Lower leg skin (tissue), 4 donors: Measurements from ENCODE around the gene TMPRSS9. TPM values are rescaled to one million over a fixed set of nuclear protein-coding genes. Genes with fewer than 3 reads are reported as not detected.

Source experiments
- DNase-seq, 2 donors: peaks; one replicate each; pipeline ENCODE4 v3.0.0-alpha.2; 2019; ENCODE audit warnings: low spot score in 2 of 2
- H3K4me3 ChIP-seq: fragments of 200-600 bp; sonication (generic); 2 replicates; pipeline ENCODE4 v1.5.1; 2017; ENCODE audit warnings: mild to moderate bottlenecking, low read depth; ENCODE audit not compliant: poor library complexity, severe bottlenecking
- CTCF ChIP-seq, 3 donors: fragments of 450-650 bp; IDR thresholded peaks; one replicate each; pipeline ENCODE4 v1.5.1; 2016; ENCODE audit warnings: antibody characterized with exemption in 3 of 3, mild to moderate bottlenecking in 3 of 3, moderate library complexity in 2 of 3
- POLR2A ChIP-seq, 2 donors: fragments of 450-650 bp; IDR thresholded peaks; one replicate each; pipeline ENCODE4 v1.6.1; 2016 to 2017; ENCODE audit warnings: antibody characterized with exemption in 2 of 2, mild to moderate bottlenecking in 1 of 2, moderate library complexity in 1 of 2
- WGBS, 2 donors: methylation state at CpG; one replicate each; pipeline ENCODE4 v1.1.5; 2018; 5-methylcytosine and 5-hydroxymethylcytosine counted together
- intact Hi-C: fragments of 100-400 bp; cut with DNase I; formaldehyde crosslinking; loops from one replicate; pipeline ENCODE4 v1.15.0; 2023; ENCODE audit warnings: low total_unique reads
- total RNA-seq, 4 donors: library from RNA; depleted of rRNA; stranded (reverse); fragments of >200 nt; gene quantifications; one replicate each; pipeline ENCODE4 v1.1.0, GENCODE V29; 2016

TMPRSS9 gene
- total RNA-seq, 4 donors from 2014 or later: not detected

- WGBS, 2 donors: 90 to 93% methylated on average over 17 to 19 of the region's 19 CpGs
- no peak for TF ChIP-seq CTCF (IDR thresholded peaks at IDR 0.05)
- intact Hi-C loops: no loop called here
- no peak overlapping the region for H3K4me3 ChIP-seq
- no peak for DNase-seq
These were observed 93.5 kb downstream of the TMPRSS9 start for GRCh38 chr19:2453431-2454025.

GRCh38 chr19:2454199-2454961 lies 94.3 kb downstream of the TMPRSS9 start:
- 89 to 90% methylated on average over 19 of the region's 19 CpGs for WGBS, 2 donors
- no peak overlapping the region for H3K4me3 ChIP-seq
- intact Hi-C loops: no loop called here
- TF ChIP-seq POLR2A (IDR thresholded peaks at IDR 0.05) (no peak), CTCF (IDR thresholded peaks at IDR 0.05) (no peak)
- DNase-seq: no peak

GRCh38 chr19:2454962-2455850 lies 95.1 kb downstream of the TMPRSS9 start:
- no peak for DNase-seq
- H3K4me3 ChIP-seq: no peak overlapping the region
- intact Hi-C loops: no loop called here
- TF ChIP-seq POLR2A (IDR thresholded peaks at IDR 0.05) (no peak), CTCF (IDR thresholded peaks at IDR 0.05) (no peak)
- WGBS, 2 donors: 72% methylated on average over 12 to 14 of the region's 14 CpGs

GRCh38 chr19:2455851-2456570 lies 95.9 kb downstream of the TMPRSS9 start:
- H3K4me3 ChIP-seq: peak overlapping the region; percentile 86
- 1 to 2% methylated on average over 26 to 38 of the region's 62 CpGs for WGBS, 2 donors
- DNase-seq: no peak
- TF ChIP-seq POLR2A (IDR thresholded peaks at IDR 0.05): no peak
- TF ChIP-seq CTCF (IDR thresholded peaks at IDR 0.05): no peak
- intact Hi-C loops: no loop called here

GRCh38 chr19:2457394-2458037 lies 97.5 kb downstream of the TMPRSS9 start:
- 88 to 92% methylated on average over 8 of the region's 8 CpGs for WGBS, 2 donors
- H3K4me3 ChIP-seq: no peak overlapping the region
- DNase-seq: no peak
- TF ChIP-seq CTCF (IDR thresholded peaks at IDR 0.05): no peak
- no peak for TF ChIP-seq POLR2A (IDR thresholded peaks at IDR 0.05)
- intact Hi-C loops: no loop called here
